CD4-positive, alpha-beta T cell treated with Interleukin-21 for 1 hour (primary cell): ENCODE measurements around the gene PRELID3B.
"Not testable (repeated sequence)": the region's sequence is repeated elsewhere in the genome, so short reads cannot be mapped to it uniquely, and the experiment has no call there.

Experiments used
- DNase-seq: peaks from one replicate; pipeline ENCODE4 v3.0.0-alpha.2; 2020

Gene PRELID3B

GRCh38 chr20:59047938-59048680 is 5.5 kb upstream of the PRELID3B start:
- DNase-seq = no peak

DNA sequence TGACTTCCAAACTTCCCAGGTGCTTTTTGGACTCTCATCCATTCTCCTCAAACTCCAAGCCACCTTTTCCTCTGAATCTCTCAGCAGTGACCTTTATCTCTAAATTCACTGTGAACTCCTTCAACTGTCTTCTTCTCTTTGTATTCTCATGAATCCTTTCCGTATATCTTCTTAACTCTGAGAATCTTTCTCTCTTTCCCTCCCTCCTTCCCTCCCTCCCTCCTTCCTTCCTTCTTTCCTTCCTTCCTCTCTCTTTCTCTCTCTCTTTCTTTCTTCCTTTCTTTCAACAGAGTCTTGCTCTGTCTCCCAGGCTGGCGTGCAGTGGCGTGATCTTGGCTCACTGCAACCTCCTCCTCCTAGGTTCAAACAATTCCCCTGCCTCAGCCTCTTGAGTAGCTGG is 4.3 kb upstream of the PRELID3B start:
- no peak for DNase-seq

DNA sequence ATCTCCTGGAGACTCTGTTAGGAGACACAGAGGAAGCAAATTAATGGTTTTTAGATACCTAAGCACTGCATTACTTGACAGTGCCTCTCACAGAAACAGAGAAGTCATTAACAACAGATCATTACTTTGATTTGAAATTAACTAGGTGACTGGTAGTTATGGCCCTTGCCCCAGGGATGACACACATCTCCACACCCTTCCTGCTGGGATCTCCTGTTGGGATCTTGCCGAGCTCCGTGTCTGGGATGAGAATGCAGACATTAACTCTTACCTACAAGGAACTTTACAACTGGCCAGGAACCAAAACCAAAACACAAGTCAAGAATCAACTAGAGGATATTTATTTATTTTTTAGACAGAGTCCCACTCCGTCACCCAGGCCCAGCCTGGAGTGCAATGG is 2.2 kb upstream of the PRELID3B start:
- DNase-seq = no peak

- peak; percentile 4 for DNase-seq
Observed at GRCh38 chr20:59044295-59044694, 1.7 kb upstream of the PRELID3B start.

DNA sequence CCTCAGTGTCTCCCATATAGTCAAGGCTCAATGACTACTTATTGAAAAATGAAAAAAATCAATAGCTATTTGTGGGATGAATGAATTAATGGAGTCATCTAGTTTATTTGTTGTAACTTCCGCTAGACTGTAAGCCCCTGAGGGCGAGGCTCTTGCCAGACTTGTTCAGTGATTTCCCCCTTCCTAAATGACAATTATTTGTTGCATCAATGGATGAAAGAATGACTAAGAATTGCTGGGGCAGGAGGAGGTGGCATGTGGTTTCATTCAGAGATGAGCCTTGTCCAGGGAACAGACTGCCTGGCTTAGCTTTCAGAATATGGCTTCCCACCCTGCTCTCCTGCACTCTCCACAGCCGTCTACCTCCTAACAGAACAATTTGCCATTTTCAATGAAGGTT is 1.1 kb upstream of the PRELID3B start:
- DNase-seq = peak; percentile 36

DNA sequence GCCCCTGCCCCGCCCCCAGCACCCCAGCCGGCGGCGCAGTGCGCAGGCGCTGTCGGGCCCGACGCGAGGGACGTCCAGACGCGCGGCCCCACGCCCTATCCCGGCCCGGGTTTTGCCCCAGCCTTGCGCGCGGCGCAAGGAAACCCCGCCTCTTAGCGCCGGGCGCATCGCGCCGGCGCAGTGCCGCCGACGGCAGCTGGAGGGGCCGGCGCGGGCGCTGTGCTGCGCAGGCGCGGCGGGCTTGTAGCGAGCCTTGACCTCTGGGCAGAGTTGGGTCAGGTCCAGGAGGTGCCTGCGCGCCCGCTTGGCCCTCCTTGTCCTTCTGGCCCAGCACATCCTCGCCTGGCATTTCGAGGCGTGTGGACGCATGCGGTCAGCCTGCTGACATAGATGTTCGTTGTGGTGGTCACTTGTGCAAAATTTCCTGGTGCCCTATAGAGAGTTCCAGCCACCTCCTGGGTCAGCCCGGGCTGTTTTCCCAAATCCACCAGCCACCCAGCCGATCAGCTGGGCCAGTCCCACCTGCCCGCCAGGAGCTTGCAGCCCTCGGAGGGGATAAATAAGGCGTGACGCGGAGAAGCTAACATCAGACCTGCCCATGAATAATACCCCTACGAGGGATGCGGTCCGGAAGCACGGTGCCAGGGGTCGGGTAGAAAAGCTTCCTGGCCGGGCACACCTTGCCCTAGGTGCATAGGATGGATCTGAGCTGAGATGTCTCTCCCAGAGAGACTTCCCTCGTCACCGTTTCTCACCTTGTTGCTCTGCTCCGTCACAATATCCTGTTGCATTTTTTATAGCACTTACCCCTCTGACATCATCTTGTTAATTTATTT is 428 bp upstream of the PRELID3B start:
- peak; percentile 95 for DNase-seq

DNA sequence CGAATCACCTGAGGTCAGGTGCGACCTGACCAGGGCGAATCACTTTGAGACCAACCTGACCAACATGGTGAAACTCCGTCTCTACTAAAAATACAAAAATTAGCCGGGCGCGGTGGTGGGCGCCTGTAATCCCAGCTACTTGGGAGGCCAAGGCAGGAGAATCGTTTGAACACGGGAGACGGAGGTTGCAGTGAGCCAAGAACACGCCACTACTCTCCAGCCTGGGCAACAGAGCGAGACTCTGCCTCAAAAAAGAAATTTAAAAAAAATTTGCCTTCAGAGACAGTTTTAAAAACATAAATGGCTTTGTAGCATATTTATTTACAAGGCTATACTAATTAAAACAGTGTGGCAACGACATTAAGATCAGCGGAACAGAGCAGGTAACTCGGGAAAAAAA is 1.1 kb downstream of the PRELID3B start:
- not testable (repeated sequence) for DNase-seq

- no peak for DNase-seq
Observed at GRCh38 chr20:59040667-59041066, 1.9 kb downstream of the PRELID3B start.

DNA sequence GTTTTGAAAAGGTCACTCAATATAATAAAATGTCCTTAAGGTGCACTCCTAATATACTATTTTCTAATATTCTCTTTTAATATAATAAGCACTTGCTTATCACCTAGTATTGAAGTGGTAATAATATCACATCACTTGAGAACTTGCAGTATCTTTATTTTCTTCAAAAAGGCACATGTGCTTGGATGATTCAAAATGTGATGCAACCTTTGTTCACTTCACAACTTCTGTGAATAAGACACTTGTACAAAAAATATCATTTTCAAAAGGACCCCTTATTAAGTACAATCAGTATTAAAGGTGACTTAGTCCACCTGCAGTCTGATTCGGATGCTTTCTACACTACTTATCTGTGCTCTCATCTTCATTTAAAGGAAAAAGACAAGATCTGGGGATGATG is 3.4 kb downstream of the PRELID3B start:
- no peak for DNase-seq

DNA sequence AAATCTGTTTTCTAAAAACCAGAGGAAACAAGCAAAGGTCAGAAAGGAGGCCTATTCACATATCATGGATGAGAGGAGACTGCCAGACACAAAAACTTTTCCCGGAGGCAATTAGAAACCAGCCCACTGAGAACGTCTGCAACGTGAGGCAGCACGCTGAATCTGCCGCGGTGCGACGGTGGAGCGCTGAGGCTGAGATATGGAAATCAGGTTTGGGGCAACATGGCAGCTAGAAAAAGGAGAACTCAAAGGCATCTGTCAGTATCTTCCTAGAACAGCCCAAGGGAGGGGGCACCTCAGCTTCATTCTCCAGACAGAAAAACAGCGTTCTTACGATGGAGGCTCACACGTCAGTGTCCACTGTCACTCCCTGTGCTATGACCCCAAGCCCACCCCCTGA is 5.2 kb downstream of the PRELID3B start:
- DNase-seq = no peak

DNA sequence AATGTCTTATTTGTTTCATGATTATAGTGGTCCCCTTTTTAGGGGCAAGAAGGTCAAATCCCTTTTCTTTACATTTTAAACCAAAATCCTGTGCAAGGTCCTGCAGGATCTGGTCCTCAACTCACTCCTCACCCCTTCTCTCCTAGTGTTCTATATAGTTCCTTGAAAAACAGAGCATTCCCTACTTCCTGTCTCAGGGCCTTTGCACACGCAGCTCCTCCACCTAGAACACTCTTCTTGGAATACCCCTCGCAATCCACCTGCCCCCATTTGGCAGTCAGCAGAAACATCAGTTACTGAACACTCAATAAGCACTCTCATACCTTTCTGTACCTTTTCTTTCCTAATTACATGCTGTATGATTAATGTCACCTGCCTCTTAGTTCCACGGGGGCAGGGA is 7.2 kb downstream of the PRELID3B start:
- DNase-seq = no peak

GRCh38 chr20:59033616-59034165 is 8.9 kb downstream of the PRELID3B start:
- no peak for DNase-seq

- no peak for DNase-seq
Observed at GRCh38 chr20:59033093-59033492, 9.5 kb downstream of the PRELID3B start.

GRCh38 chr20:59032713-59033059 is 9.9 kb downstream of the PRELID3B start:
- DNase-seq = no peak

DNA sequence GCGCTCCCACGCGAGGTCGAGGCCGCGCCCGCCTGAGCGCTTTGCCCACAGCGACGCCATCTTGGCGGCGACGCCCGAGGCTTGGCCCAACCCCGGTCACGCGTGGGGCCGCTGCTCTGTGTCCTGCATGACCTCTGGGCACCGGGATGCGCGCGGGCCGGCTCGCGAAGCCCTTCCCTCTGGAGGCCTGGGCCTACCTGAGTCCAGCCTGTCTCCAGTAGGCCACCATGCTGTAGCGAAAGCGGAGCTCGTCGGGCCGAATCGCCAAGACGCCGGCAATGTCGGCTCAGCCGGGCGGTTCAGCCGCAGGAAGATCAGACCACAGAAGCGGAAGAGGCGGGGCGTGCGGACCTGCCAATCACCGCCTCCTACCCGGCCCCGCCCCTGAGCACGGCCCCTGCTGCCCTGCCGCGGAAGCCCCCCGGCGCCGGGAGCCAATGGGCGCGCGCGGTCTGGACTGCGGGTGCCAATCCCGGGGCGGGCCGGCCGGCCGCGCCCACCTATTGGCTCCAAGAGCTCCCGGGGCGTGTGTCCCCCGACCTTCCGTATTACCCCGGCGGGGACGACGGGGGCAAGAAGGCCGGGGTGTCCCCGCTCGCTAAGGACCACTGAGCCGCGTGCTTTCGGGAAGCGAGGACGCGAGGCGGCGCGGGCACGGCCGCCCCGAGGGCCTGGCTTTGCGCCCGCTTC is 10.4 kb downstream of the PRELID3B start, which contains the start of gene ATP5F1E:
Gene ATP5F1E (minus strand): TSS at position 313 of the 690 bp plus-strand sequence. CDS start 84 bp downstream, at position 229.
- peak; percentile 97 for DNase-seq

GRCh38 chr20:59031564-59032022 is 11.0 kb downstream of the PRELID3B start:
- DNase-seq = peak; percentile 46

DNA sequence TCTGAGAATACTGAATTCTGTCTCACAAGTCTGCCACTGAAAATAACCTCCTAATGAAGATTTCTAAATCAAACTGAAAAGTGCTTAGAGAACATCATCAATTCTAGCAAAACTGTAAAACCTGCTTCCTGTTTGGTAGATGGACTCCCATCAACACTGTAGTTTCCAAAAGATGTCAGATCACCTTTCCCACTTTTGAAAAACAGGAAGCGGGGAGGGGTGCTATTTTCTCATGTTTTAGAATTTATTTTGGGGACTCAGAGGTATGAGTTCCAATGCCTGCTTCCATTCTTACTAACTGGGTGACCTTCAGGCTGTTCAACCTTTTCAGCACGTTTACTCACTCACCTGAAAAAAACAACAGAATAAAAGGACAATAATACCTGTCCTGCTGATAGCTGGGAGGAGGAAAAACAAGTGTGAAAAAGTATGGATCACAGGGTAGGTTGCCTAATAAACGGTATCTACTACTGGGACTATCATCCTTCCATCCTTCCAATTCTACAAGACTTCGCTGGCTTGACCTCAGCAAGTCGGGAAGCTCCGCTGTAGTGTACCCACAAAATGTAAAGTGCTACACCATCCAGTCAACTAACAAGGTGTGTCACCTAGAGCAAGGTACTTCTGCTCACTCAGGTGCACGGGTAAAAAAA is 11.5 kb downstream of the PRELID3B start:
- DNase-seq = no peak

DNA sequence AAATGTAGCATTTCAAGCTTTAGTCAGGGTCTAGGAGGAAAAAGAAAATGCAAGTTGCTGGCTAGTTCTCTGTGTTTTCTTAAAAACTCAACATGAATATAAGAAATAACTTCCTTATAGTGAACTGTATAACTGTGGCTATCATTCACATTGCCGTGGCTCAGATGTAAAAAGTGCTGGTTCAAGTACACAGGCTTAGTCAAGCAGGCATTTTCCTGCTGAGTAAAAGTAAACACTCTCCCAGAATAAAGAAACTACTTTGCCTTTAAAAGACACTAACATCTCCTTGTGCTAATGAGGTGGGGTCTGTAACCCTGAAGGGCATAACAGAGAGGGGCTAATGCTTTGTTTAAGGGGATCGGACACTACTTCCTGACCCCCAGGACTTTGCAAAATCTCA is 13.8 kb downstream of the PRELID3B start:
- no peak for DNase-seq

DNA sequence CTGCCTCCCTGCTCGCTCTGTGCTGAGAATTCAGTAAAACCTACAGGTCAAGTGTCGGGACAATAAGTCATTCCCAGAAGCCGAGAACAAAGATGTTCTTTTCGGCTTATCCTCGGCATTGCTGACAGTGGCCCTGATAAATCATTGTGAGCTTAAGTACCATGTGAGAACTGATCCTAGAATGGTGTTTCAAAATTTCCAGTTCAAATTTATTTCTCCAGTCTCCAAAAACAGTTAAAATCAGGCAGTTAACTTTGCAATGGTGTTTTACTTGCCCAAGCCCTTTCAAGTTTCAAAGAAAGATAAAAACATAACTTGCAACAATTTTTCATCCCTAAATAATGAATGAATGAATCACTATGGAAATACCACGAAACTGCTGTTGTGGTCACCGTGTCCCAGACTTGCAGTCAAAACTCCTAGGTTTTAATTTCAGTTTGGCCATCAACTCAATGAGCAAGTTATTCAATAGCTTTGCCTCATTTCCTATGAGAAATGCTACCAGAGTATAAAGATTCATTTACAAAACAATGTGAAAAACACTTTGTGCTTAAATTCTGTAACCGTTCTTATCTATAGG is 14.8 kb downstream of the PRELID3B start:
- no peak for DNase-seq

DNA sequence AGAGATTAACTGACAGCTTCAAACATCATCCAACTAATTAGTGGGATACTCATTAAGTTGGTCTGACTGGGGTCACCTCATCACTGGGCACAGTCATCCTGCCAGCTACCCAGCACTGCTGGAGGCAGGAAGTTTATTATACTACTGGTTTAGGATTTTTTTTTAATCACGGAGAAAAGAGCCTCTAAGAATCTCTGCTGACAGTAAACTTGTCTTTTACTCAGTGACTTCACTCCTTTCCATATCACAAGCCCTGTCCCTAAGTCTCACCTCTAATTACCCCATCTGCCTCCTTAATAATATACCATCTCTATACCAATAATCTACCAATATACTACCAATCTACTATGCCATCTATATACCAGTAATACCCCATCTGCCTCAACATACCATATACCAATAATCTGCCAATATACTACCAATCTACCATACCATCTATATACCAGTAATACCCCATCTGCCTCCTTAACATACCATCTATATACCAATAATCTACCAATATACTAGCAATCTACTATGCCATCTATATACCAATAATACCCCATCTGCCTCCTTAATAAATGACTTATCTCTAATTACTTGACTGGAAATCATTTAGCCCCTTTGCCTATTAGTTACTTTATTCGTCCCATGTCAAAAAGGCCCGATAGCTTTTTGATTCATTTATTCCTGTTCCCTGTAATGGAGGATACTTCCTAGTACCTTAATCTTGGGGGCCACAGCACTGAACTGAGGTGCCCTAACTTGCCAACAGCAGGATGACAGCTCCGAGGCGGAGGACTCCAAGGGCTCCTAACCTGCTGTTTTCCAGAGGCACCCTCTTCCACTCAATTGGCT is 15.5 kb downstream of the PRELID3B start:
- no peak for DNase-seq

- no peak for DNase-seq
Observed at GRCh38 chr20:59025511-59025910, 17.1 kb downstream of the PRELID3B start.
